HUES48 (cell line): ENCODE measurements around the gene MGLL.

Source experiments
- H3K27ac ChIP-seq: one replicate; pipeline ENCODE4 v1.7.0; 2013; ENCODE audit warnings: low read depth, low read length, inconsistent platforms
- H3K27me3 ChIP-seq: 2 replicates; pipeline ENCODE4 v1.6.1; 2013; ENCODE audit warnings: mild to moderate bottlenecking, low read length; ENCODE audit not compliant: control insufficient read depth, insufficient read depth
- H3K36me3 ChIP-seq: 2 replicates; pipeline ENCODE4 v1.6.1; 2013; ENCODE audit warnings: low read length; ENCODE audit not compliant: control insufficient read depth, insufficient read depth
- H3K4me1 ChIP-seq: 2 replicates; pipeline ENCODE4 v1.6.1; 2013; ENCODE audit warnings: mild to moderate bottlenecking, low read length; ENCODE audit not compliant: control insufficient read depth, insufficient read depth
- H3K4me3 ChIP-seq: 2 replicates; pipeline ENCODE4 v1.5.1; 2013; ENCODE audit warnings: mild to moderate bottlenecking, low read depth, low read length
- H3K9ac ChIP-seq: 2 replicates; pipeline ENCODE4 v1.6.1; 2013; ENCODE audit warnings: mild to moderate bottlenecking, low read depth, low read length, moderate library complexity
- H3K9me3 ChIP-seq: 2 replicates; pipeline ENCODE4 v1.6.1; 2013; ENCODE audit warnings: low read length; ENCODE audit not compliant: control insufficient read depth, insufficient read depth

The MGLL gene

DNA sequence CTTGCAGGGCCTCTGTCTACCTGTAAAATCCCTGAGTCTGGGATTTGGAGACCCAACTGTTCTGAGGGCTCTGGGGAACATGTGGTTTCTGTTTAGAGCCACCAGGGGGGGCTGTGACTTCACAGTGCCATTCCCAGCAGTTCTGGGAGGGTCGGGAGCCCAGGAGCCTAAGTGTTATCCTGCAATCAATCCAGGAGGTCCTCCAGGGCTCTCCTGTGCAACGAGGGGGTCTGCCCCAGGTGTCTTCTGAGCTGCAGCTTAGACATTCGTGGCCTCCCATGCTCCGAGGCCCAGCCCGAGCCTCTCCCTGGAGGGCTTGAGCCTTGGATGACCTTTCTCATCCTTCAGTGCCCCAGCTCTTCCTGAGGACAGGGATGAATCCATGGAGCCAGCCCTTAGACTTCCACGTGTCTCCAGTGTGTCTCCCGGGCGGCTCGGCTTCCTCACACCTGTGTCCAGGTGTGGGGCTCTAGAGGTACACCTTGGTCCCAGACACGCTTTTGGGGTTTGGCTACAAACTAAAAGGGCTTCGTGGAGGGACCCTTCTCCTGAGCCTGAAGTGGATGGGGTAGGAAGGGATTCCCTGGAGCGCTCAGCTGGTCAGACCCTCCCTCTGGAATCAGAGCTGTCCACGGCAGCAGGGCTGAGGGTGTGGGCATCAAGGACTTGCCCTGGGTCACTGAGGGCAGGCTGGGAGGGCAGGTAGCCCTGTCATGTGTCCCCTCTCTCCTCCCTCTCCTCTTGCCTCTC, 169.9 kb downstream of the MGLL start:
- H3K27ac ChIP-seq = no peak overlapping the region
- no peaks in the 10 kb centered on the region for H3K27me3 ChIP-seq
- H3K4me3 ChIP-seq = no peak overlapping the region
- H3K9ac ChIP-seq = no peak overlapping the region
- H3K4me1 ChIP-seq = no peaks in the 10 kb centered on the region
- H3K9me3 ChIP-seq = no peaks in the 10 kb centered on the region
- H3K36me3 ChIP-seq = no peaks in the 10 kb centered on the region

DNA sequence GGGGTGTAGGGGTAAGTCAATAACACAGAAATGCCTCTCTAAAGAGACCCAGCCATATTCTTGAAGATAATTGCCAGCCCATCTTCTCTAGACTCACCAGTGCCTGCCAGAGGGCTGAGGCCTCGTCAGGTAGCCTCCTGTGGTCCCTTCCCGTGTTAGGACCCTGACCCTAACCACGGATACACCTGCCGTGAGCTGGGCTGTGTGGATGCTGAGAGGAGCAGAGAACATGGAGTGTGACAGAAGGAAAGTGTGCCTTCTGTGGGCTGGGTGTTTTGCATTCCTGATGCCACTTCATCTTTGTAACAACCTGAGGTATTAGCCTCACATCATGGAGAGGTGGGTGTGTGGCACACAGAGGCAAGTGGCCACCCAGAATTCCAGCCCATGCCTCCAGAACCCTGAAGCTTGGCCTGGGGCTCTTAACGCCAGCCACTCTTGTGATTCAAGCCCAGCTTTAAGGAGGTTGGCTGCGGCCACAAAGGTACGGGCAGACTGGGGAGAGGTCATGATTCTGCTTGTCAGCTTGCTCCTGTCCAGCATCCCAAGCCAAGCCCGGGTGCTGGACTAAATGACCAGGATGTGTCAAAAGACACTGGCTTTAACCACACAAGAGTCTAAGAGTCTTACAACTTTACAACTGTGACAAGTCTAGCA, 170.7 kb downstream of the MGLL start:
- H3K27me3 ChIP-seq = no peaks in the 10 kb centered on the region
- H3K4me1 ChIP-seq = no peaks in the 10 kb centered on the region
- H3K36me3 ChIP-seq = no peaks in the 10 kb centered on the region
- H3K4me3 ChIP-seq = no peak overlapping the region
- H3K9ac ChIP-seq = no peak overlapping the region
- no peak overlapping the region for H3K27ac ChIP-seq
- no peaks in the 10 kb centered on the region for H3K9me3 ChIP-seq

DNA sequence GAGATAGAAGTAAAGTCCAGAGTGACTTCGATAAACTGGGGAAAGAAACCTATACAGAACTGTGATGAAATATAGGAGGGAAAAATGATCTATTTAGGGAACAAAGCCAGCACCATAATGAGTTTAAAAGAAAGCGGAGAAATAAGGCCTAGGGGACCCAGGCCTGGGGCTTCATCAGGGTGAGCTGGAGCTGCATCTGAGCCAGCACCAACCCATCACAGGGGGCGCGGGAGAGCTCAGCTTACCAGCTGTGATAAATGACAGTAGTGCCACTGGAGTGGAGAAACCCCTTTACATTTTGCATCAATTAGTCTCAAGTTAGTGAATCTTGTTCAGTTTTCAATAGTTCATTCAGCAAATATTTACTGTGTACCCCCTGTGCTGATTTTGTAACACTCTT, 172.1 kb downstream of the MGLL start:
- Histone ChIP-seq H3K9ac (no peak overlapping the region), H3K4me1 (no peaks in the 10 kb centered on the region), H3K27ac (no peak overlapping the region), H3K4me3 (no peak overlapping the region), H3K9me3 (no peaks in the 10 kb centered on the region), H3K27me3 (no peaks in the 10 kb centered on the region), H3K36me3 (no peaks in the 10 kb centered on the region)

DNA sequence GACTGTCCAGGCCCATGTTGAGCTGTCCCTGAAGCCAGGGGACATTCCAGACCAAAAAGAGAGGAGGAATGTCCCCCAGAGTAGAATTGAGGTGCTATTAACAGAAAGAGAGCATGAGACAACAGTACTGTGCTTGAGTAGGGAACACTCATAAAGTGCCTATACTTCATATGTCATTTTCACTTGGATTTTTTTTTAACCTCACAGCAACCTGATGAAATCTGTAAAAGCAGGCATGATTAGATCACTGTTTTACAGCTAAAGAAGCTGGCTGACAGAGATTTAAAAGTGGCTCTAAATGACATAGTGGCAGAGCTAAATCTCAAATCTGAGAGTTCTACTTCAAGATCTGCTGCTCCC, 174.5 kb downstream of the MGLL start:
- H3K27me3 ChIP-seq = no peaks in the 10 kb centered on the region
- H3K27ac ChIP-seq = no peak overlapping the region
- no peaks in the 10 kb centered on the region for H3K4me1 ChIP-seq
- H3K9me3 ChIP-seq = no peaks in the 10 kb centered on the region
- H3K9ac ChIP-seq = no peak overlapping the region
- H3K4me3 ChIP-seq = no peak overlapping the region
- no peaks in the 10 kb centered on the region for H3K36me3 ChIP-seq

DNA sequence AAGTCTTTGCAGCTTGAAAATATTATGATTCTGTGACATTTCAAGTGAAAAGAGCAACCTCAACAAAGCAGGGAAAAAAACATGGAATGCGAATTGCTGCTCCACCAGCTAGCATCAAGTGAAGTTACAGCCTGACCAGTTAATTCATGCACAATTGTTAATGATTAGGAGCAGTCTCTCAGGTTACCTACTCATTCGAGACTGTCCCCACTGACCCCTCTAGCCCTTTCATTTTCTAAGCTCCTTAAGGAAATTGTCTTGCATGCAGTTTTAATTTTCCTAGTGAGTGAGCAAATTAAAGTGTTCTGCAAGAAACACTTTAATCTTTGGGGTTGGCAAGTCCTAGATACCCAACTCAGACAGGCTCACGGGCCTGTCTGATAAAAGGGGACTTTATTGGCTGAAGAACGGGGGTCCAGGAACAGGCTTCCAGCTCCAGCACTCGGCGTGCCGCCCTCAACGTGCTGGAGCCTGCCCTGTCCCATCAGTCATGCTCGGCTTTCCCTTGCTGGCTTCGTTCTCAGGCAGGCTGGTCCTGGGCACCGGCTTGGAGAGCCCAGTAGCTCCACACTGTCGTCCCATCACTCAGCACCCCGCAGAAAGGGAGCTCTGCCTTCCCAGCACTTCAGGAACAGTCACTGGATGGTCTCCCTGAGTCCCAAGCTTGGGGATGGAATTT, 175.0 kb downstream of the MGLL start:
- Histone ChIP-seq H3K9ac (no peak overlapping the region), H3K4me1 (no peaks in the 10 kb centered on the region), H3K27me3 (no peaks in the 10 kb centered on the region), H3K36me3 (no peaks in the 10 kb centered on the region), H3K27ac (no peak overlapping the region), H3K9me3 (no peaks in the 10 kb centered on the region), H3K4me3 (no peak overlapping the region)

DNA sequence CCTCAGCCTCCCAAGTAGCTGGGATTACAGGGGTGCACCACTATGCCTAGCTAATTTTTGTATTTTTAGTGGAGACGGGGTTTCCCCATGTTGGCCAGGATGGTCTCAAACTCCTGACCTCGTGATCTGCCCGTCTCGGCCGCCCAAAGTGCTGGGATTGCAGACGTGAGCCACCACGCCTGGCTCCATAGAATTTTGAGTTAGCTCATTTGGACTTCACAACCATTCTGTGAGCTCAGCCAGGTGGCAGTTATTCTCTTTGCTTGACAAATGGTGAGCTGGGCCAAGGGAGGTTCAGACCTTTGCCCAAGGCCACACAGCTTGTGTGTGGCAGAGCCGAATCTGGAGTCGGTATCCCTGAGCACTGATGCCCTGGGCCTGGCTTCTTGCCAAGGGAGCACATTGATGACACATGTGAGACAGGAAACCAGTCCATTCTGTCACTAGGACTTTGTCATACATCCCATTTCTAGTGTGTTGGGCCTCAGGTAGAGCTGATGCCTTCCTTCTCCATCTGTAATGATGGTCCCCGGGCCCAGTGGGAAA, 175.7 kb downstream of the MGLL start:
- H3K4me1 ChIP-seq = no peaks in the 10 kb centered on the region
- H3K4me3 ChIP-seq = no peak overlapping the region
- no peaks in the 10 kb centered on the region for H3K27me3 ChIP-seq
- H3K9ac ChIP-seq = no peak overlapping the region
- no peaks in the 10 kb centered on the region for H3K9me3 ChIP-seq
- no peak overlapping the region for H3K27ac ChIP-seq
- H3K36me3 ChIP-seq = no peaks in the 10 kb centered on the region

DNA sequence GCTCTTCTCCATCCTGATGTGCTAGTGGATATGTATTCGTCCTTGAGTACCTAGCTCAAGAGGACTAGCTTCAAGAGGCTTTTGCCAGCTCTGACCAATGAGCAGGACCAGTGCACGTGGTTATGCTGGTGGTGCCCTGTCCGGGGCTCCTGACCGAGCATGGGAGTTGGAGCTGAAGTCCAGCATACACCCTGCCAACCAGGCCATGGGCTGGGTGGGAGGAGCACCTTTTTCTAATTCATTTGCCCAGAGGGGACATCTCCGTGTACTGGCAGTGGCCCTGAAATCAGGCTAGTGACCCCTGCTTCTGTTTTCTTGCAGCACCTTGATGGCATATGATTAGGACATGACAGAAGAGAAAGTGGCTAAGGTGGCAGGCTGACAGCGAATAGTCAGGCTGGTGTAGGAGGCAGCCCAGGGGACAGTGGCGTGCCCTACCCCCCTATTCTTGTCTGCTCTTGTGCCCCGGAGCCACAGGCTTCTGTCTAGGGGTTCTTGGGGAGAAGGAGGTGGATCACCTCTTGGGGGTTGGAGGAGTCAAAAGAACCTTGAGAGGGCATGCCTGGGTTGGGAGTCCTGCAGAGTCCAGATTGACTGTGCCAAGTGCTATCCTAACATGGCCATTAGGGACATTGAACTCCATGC, 176.8 kb downstream of the MGLL start:
- H3K9ac ChIP-seq = no peak overlapping the region
- H3K36me3 ChIP-seq = no peaks in the 10 kb centered on the region
- H3K4me3 ChIP-seq = no peak overlapping the region

DNA sequence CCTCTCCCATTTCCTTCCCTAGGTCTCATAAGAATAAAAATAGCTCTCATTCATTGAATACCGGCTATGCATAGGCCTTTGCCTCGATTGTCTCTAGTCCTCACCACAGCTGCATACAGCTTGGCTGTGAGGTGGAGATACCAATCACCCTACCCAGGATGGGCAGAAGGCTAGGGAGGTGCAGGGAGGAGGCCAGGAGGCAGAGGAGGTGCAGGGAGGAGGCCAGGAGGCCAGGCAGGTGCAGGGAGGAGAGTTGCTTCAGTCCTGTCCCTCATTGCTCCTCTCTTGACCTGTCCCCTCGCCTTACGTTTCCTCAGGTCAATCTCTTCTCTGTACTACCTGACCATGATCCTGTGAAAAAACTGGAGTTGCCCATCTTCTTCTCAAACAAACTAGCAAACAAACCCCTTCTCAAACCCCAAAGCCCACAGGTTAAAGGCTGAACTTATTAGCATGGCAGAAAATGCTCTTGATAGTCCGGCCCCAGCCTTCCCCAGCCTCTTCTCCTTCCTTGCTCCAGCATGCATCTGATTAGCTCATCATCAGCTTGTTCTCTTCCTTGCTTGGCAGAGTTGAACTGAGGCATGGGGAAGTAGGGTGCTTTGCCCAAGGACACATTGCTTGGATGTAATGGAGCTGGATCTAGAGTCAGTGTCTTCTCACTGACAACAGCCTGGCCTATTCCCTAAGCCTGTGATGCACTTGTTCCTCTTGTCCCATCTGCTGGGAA, 177.5 kb downstream of the MGLL start:
- H3K9ac ChIP-seq = no peak overlapping the region
- no peaks in the 10 kb centered on the region for H3K9me3 ChIP-seq
- H3K4me1 ChIP-seq = no peaks in the 10 kb centered on the region
- no peaks in the 10 kb centered on the region for H3K27me3 ChIP-seq
- H3K27ac ChIP-seq = no peak overlapping the region
- H3K36me3 ChIP-seq = no peaks in the 10 kb centered on the region
- H3K4me3 ChIP-seq = no peak overlapping the region

More for the DNA sequence above, 176.8 kb downstream of the MGLL start:
- no peaks in the 10 kb centered on the region for H3K9me3 ChIP-seq
- H3K27me3 ChIP-seq = no peaks in the 10 kb centered on the region
- no peaks in the 10 kb centered on the region for H3K4me1 ChIP-seq
- H3K27ac ChIP-seq = no peak overlapping the region

DNA sequence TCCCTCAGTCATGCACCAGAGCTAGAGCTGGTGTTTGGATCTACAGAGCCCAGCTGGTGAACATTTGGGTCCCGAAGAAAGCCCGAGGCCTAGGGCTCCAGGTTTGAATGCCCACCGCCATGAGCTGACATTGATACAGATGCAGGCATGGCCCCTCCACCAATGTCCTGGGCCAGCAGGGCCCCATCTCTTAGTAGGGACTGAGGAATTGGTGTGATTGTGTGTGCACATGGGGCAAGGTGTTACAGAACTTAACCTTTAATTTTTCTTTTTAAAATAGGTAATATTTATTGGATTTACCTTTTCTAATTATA, 182.3 kb downstream of the MGLL start:
- Histone ChIP-seq H3K27ac (no peak overlapping the region), H3K9me3 (no peaks in the 10 kb centered on the region), H3K4me3 (no peak overlapping the region), H3K4me1 (no peaks in the 10 kb centered on the region), H3K9ac (no peak overlapping the region), H3K36me3 (no peaks in the 10 kb centered on the region), H3K27me3 (no peaks in the 10 kb centered on the region)

DNA sequence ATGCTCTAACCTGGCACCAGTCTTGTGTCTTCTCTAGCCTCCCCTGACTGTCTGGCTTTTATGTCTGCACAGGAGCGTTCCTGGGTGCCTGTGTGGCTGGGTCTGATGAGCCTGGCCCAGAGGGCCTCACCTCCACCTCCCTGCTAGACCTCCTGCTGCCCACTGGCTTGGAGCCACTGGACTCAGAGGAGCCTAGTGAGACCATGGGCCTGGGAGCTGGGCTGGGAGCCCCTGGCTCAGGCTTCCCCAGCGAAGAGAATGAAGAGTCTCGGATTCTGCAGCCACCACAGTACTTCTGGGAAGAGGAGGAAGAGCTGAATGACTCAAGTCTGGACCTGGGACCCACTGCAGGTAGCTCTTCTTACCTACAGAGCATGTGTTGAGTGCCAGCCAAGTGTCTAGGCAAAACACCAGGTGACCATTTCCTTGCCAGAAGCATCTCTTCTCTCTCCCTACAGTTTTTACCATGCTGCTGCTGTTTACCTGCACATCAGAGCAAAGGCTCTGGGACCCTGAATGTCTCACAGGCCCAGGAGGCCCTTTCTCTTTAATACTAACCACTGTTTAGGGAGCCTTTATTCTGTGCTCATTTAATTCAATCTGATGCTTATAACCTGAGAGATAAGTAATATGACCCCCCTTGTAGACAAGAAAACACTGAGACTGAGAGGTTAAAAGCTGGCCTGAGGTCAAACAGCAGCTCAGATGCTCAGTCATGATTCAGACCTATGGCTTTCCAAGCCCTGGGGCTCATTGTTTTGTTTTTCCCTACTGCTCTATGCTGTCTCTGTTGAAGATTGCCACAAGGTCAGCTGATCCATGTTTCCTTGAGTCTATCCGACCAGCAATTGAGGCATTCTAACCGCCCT, 182.9 kb downstream of the MGLL start:
- Histone ChIP-seq H3K9ac (no peak overlapping the region), H3K27me3 (no peaks in the 10 kb centered on the region), H3K9me3 (no peaks in the 10 kb centered on the region), H3K36me3 (no peaks in the 10 kb centered on the region), H3K4me1 (no peaks in the 10 kb centered on the region), H3K4me3 (no peak overlapping the region), H3K27ac (no peak overlapping the region)
